Astrocyte (in vitro differentiated cells and primary cell): ENCODE results near the gene CYLD. TPM values are rescaled to one million over a fixed set of nuclear protein-coding genes. Genes with fewer than 3 reads are reported as not detected.

Experiments
- DNase-seq: peaks from one replicate; pipeline ENCODE4 v3.0.0-alpha.2; 2010; ENCODE audit warnings: low read depth
- FAIRE-seq: peaks from 2 replicates; lab custom pipeline; 2011; peaks lifted over from hg19 to GRCh38; lab: Jason Lieb, UNC
- H2AFZ ChIP-seq: 2 replicates; pipeline ENCODE4 v1.6.0; 2012; ENCODE audit warnings: low read depth, low read length, inconsistent platforms
- H3K27ac ChIP-seq: 2 replicates; pipeline ENCODE4 v1.5.1; 2011; ENCODE audit warnings: low read depth, low read length, inconsistent platforms
- H3K27me3 ChIP-seq: 2 replicates; pipeline ENCODE4 v1.6.0; 2011; ENCODE audit warnings: low read length, inconsistent platforms; ENCODE audit not compliant: insufficient read depth
- H3K36me3 ChIP-seq: 2 replicates; pipeline ENCODE4 v1.5.1; 2011; ENCODE audit warnings: low read length, inconsistent platforms; ENCODE audit not compliant: insufficient read depth
- H3K4me1 ChIP-seq: 2 replicates; pipeline ENCODE4 v1.5.1; 2011; ENCODE audit warnings: low read length, inconsistent platforms; ENCODE audit not compliant: insufficient read depth
- H3K4me2 ChIP-seq: 2 replicates; pipeline ENCODE4 v1.6.0; 2012; ENCODE audit warnings: low read length, inconsistent platforms
- H3K4me3 ChIP-seq: 2 replicates; pipeline ENCODE4 v1.5.1; 2011; ENCODE audit warnings: low read depth, mild to moderate bottlenecking, low read length, inconsistent platforms; ENCODE audit not compliant: insufficient read depth
- H3K79me2 ChIP-seq: 2 replicates; pipeline ENCODE4 v1.6.0; 2012; ENCODE audit warnings: mild to moderate bottlenecking, low read length, inconsistent platforms; ENCODE audit not compliant: insufficient read depth
- H3K9ac ChIP-seq: 2 replicates; pipeline ENCODE4 v1.6.0; 2012; ENCODE audit warnings: mild to moderate bottlenecking, low read length, inconsistent platforms
- H3K9me3 ChIP-seq: 2 replicates; pipeline ENCODE4 v1.5.1; 2012; ENCODE audit warnings: low read depth, mild to moderate bottlenecking, low read length, inconsistent platforms; ENCODE audit not compliant: insufficient read depth
- H4K20me1 ChIP-seq: 2 replicates; pipeline ENCODE4 v1.6.0; 2012; ENCODE audit warnings: low read length, inconsistent platforms; ENCODE audit not compliant: insufficient read depth
- H3K27ac Mint-ChIP-seq: one replicate; pipeline ENCODE4 v1.8.0; 2021; ENCODE audit warnings: mild to moderate bottlenecking, mixed read lengths; ENCODE audit not compliant: unreplicated experiment
- H3K27me3 Mint-ChIP-seq: one replicate; pipeline ENCODE4 v1.8.0; 2021; ENCODE audit warnings: low read depth, mixed read lengths; ENCODE audit not compliant: unreplicated experiment
- H3K36me3 Mint-ChIP-seq: one replicate; pipeline ENCODE4 v1.8.0; 2021; ENCODE audit warnings: low read depth, mixed read lengths; ENCODE audit not compliant: unreplicated experiment
- H3K4me1 Mint-ChIP-seq: one replicate; pipeline ENCODE4 v1.8.0; 2021; ENCODE audit warnings: low read depth, mixed read lengths; ENCODE audit not compliant: unreplicated experiment
- H3K4me3 Mint-ChIP-seq: one replicate; pipeline ENCODE4 v1.8.0; 2021; ENCODE audit warnings: mild to moderate bottlenecking, moderate library complexity, mixed read lengths; ENCODE audit not compliant: unreplicated experiment
- H3K9me3 Mint-ChIP-seq: one replicate; pipeline ENCODE4 v1.8.0; 2021; ENCODE audit warnings: mild to moderate bottlenecking, mixed read lengths; ENCODE audit not compliant: unreplicated experiment
- EZH2 ChIP-seq: IDR thresholded peaks from 2 replicates; pipeline ENCODE4 v1.6.1; 2012; ENCODE audit warnings: mild to moderate bottlenecking, low read length, inconsistent platforms; ENCODE audit not compliant: insufficient read depth
- total RNA-seq: library from RNA; stranded (reverse); gene quantifications from 2 replicates; pipeline ENCODE4 v1.2.1, GENCODE V29; 2021
- TF ChIP-seq, protein P1 (sequence below): IDR thresholded peaks from 2 replicates; pipeline ENCODE4 v1.5.1; 2011; ENCODE audit warnings: low read depth, mild to moderate bottlenecking, inconsistent platforms, low read length, moderate library complexity; ENCODE audit not compliant: insufficient read depth

CYLD gene
- total RNA-seq, 1 donor from 2014 or later = 34.2 TPM

GRCh38 chr16:50830698-50831097, 88.8 kb downstream of the CYLD start:
- H3K4me1 ChIP-seq = no peaks in the 10 kb centered on the region
- H4K20me1 ChIP-seq = no peaks in the 10 kb centered on the region
- no peaks in the 10 kb centered on the region for H3K79me2 ChIP-seq
- no peaks in the 10 kb centered on the region for H3K36me3 ChIP-seq
- Mint-ChIP-seq H3K9me3 (peaks cover 7% of the 10 kb centered on the region), H3K4me1 (no peaks in the 10 kb centered on the region), H3K27ac (no peak overlapping the region), H3K4me3 (no peak overlapping the region), H3K36me3 (peaks cover 4% of the 10 kb centered on the region), H3K27me3 (peaks cover 4% of the 10 kb centered on the region)
- DNase-seq = no peak
- H3K9me3 ChIP-seq = no peaks in the 10 kb centered on the region
- H3K27ac ChIP-seq = no peak overlapping the region
- TF ChIP-seq, protein P1, sequence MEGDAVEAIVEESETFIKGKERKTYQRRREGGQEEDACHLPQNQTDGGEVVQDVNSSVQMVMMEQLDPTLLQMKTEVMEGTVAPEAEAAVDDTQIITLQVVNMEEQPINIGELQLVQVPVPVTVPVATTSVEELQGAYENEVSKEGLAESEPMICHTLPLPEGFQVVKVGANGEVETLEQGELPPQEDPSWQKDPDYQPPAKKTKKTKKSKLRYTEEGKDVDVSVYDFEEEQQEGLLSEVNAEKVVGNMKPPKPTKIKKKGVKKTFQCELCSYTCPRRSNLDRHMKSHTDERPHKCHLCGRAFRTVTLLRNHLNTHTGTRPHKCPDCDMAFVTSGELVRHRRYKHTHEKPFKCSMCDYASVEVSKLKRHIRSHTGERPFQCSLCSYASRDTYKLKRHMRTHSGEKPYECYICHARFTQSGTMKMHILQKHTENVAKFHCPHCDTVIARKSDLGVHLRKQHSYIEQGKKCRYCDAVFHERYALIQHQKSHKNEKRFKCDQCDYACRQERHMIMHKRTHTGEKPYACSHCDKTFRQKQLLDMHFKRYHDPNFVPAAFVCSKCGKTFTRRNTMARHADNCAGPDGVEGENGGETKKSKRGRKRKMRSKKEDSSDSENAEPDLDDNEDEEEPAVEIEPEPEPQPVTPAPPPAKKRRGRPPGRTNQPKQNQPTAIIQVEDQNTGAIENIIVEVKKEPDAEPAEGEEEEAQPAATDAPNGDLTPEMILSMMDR = no peak
- TF ChIP-seq EZH2 = no peak
- no peak for FAIRE-seq
- no peak overlapping the region for H2AFZ ChIP-seq
- no peak overlapping the region for H3K4me2 ChIP-seq
- no peaks in the 10 kb centered on the region for H3K27me3 ChIP-seq
- no peak overlapping the region for H3K9ac ChIP-seq
- no peak overlapping the region for H3K4me3 ChIP-seq

- H3K4me1 ChIP-seq = no peaks in the 10 kb centered on the region
- FAIRE-seq = no peak
- H3K9ac ChIP-seq = no peak overlapping the region
- Mint-ChIP-seq H3K9me3 (peaks cover 7% of the 10 kb centered on the region), H3K4me3 (no peak overlapping the region), H3K4me1 (no peaks in the 10 kb centered on the region), H3K27me3 (peaks cover 4% of the 10 kb centered on the region), H3K36me3 (peaks cover 4% of the 10 kb centered on the region), H3K27ac (no peak overlapping the region)
- H3K4me2 ChIP-seq = no peak overlapping the region
- peaks cover 2% of the 10 kb centered on the region for H3K27me3 ChIP-seq
- H4K20me1 ChIP-seq = no peaks in the 10 kb centered on the region
- no peaks in the 10 kb centered on the region for H3K36me3 ChIP-seq
- H3K9me3 ChIP-seq = no peaks in the 10 kb centered on the region
- H2AFZ ChIP-seq = no peak overlapping the region
- no peak overlapping the region for H3K4me3 ChIP-seq
- no peaks in the 10 kb centered on the region for H3K79me2 ChIP-seq
- H3K27ac ChIP-seq = no peak overlapping the region
- TF ChIP-seq, protein P1 = no peak
- TF ChIP-seq EZH2 = no peak
- DNase-seq = no peak
Measured at GRCh38 chr16:50831751-50832150, 89.9 kb downstream of the CYLD start.

- H3K27ac Mint-ChIP-seq = no peak overlapping the region
- no peak overlapping the region for H3K4me3 Mint-ChIP-seq
- no peaks in the 10 kb centered on the region for H3K4me1 Mint-ChIP-seq
- H3K9ac ChIP-seq = no peak overlapping the region
- peaks cover 2% of the 10 kb centered on the region for H3K27me3 ChIP-seq
- FAIRE-seq = no peak
- no peaks in the 10 kb centered on the region for H3K9me3 ChIP-seq
- TF ChIP-seq, protein P1 = no peak
- no peak for TF ChIP-seq EZH2
- no peak overlapping the region for H3K27ac ChIP-seq
- H3K4me3 ChIP-seq = no peak overlapping the region
- no peak for DNase-seq
- peaks cover 4% of the 10 kb centered on the region for H3K27me3 Mint-ChIP-seq
- H4K20me1 ChIP-seq = no peaks in the 10 kb centered on the region
- H3K4me2 ChIP-seq = no peak overlapping the region
- H3K36me3 Mint-ChIP-seq = peaks cover 4% of the 10 kb centered on the region
- H3K4me1 ChIP-seq = no peaks in the 10 kb centered on the region
- no peak overlapping the region for H2AFZ ChIP-seq
- no peaks in the 10 kb centered on the region for H3K36me3 ChIP-seq
- peaks cover 7% of the 10 kb centered on the region for H3K9me3 Mint-ChIP-seq
- no peaks in the 10 kb centered on the region for H3K79me2 ChIP-seq
Measured at GRCh38 chr16:50833929-50834328, 92.0 kb downstream of the CYLD start.
